Bronchial epithelial cell (primary cell): Measurements from ENCODE around the gene YBX1. TPM values are rescaled to one million over a fixed set of nuclear protein-coding genes. Genes with fewer than 3 reads are reported as not detected.
A peak's percentile ranks its signal among the peaks of the same experiment; 100 is the strongest.

Experiments used
- DNase-seq: peaks from one replicate; pipeline ENCODE4 v3.0.0-alpha.2; 2010; ENCODE audit warnings: low read depth
- FAIRE-seq: peaks from 2 replicates; lab custom pipeline; 2011; peaks lifted over from hg19 to GRCh38; lab: Jason Lieb, UNC
- H3K27me3 ChIP-seq: 2 replicates; pipeline ENCODE4 v1.5.1; 2011; ENCODE audit warnings: low read length; ENCODE audit not compliant: control insufficient read depth, insufficient read depth
- H3K36me3 ChIP-seq: 2 replicates; pipeline ENCODE4 v1.5.1; 2011; ENCODE audit warnings: low read length; ENCODE audit not compliant: control insufficient read depth, insufficient read depth
- H3K4me3 ChIP-seq: 2 replicates; pipeline ENCODE4 v1.5.1; 2011; ENCODE audit warnings: mild to moderate bottlenecking, low read depth, low read length, control low read depth
- total RNA-seq: library from RNA; depleted of rRNA; stranded (reverse); fragments of >200 nt; gene quantifications from 2 replicates; pipeline ENCODE4 v1.2.1, GENCODE V29; 2014
- TF ChIP-seq, protein P1 (sequence below): IDR thresholded peaks from 2 replicates; pipeline ENCODE4 v1.5.1; 2011; ENCODE audit warnings: mild to moderate bottlenecking, moderate library complexity, low read length, control low read depth, inconsistent platforms; ENCODE audit not compliant: insufficient read depth, severe bottlenecking

YBX1 gene
- total RNA-seq, result 1,123 and 1,188 TPM in 2 replicates

DNA sequence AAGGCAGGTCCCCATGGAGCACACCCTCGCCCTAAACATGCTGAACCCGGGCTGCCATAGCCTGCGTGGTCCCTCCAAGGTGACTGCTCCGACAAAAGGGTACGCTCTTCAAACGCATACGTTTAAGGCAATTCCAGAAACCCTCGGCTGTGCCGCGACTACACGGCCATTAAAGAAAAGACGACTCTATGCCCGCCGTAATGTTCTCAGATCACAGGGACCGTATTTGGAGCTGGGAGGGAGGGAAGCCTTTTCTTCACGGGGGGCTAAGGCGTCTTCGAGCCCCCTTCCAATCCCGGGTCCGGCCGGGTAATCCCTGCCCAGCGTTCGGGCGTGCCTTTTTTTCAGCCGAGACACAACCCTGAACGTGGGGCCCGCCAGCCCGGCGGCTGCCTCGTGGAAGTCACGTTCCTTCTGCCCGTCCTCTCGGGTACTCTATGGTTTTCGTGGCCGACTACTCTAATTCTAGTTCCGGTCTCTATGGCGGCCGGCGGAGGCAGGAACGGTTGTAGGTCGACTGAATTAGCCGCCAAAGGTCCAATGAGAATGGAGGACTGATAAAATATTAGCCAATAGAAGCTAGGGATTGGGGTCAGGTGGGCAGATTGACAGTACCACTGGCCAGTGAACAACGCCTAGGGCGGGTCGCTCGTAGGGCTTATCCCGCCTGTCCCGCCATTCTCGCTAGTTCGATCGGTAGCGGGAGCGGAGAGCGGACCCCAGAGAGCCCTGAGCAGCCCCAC lies at the start of gene YBX1:
TSS of gene YBX1 (plus strand) at position 678 of the 743 bp plus-strand sequence. CDS start 148 bp downstream, outside the sequence.
- Histone ChIP-seq H3K4me3 (peak within 1 kb of the TSS; percentile 69), H3K27me3 (no peaks in the 10 kb centered on the region), H3K36me3 (peaks cover 2% of the 10 kb centered on the region)
- TF ChIP-seq, protein P1, sequence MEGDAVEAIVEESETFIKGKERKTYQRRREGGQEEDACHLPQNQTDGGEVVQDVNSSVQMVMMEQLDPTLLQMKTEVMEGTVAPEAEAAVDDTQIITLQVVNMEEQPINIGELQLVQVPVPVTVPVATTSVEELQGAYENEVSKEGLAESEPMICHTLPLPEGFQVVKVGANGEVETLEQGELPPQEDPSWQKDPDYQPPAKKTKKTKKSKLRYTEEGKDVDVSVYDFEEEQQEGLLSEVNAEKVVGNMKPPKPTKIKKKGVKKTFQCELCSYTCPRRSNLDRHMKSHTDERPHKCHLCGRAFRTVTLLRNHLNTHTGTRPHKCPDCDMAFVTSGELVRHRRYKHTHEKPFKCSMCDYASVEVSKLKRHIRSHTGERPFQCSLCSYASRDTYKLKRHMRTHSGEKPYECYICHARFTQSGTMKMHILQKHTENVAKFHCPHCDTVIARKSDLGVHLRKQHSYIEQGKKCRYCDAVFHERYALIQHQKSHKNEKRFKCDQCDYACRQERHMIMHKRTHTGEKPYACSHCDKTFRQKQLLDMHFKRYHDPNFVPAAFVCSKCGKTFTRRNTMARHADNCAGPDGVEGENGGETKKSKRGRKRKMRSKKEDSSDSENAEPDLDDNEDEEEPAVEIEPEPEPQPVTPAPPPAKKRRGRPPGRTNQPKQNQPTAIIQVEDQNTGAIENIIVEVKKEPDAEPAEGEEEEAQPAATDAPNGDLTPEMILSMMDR, result no peak
- FAIRE-seq, result no peak
- peak; percentile 95 for DNase-seq

DNA sequence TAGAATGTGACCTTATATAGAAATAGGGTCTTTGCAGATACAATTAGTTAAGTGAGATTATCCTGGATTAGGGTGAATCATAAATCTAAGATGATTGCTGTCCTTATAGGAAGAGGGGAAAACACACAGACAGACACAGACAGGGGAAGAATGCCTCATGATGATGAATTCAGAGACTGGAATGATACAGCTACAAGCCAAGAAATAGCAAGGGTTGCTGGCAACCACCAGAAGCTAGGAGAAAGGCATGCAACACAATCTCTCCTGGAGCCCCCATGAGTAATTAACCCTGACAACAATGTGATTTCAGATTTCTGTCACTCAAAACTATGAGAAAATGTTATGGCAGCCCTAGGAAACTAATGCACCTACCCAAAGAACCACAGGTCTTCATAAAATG lies 43.1 kb upstream of the YBX1 start:
- H3K4me3 ChIP-seq, result no peak overlapping the region
- no peaks in the 10 kb centered on the region for H3K27me3 ChIP-seq
- no peaks in the 10 kb centered on the region for H3K36me3 ChIP-seq
- TF ChIP-seq, protein P1, result no peak
- FAIRE-seq, result no peak
- no peak for DNase-seq

DNA sequence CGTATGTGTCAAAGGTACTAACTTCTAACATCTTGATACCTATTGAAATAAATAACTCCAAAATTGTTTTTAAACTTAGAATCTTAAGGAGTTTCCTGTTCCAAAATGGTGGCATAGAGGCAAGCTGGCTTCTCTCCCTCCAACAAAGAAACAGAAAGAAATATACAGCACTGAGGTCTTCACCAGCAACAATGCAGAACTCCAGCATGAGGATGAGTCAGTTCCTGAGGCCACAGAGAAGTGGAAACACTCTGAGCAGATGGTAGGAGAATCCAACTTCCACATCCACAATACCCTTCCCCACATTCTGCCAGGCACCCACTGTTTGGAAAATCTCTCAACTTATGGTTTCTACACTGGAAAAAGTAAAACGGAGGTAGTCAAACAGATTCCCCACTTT lies 36.2 kb upstream of the YBX1 start:
- TF ChIP-seq, protein P1, result no peak
- Histone ChIP-seq H3K27me3 (no peaks in the 10 kb centered on the region), H3K36me3 (no peaks in the 10 kb centered on the region), H3K4me3 (no peak overlapping the region)
- DNase-seq (no peak), FAIRE-seq (no peak)

DNA sequence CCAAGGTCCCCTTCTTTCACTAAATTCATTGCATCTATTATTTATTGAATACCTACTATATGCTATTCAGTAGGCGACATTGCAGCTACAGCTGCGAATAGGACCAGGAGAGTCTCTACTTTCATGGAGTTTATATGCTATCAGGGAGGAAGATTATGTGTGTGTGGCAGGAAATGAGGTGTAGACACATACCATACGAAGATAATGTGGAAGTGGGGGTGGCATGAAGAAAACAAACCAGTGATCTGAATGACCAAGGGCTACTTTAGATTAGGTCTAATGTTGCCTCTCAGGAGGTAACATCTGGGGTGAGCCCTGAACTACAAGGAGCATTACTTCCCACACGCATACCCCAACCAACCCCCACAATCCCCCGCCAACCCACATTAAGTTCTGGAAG lies 25.0 kb upstream of the YBX1 start:
- peak; percentile 21 for DNase-seq

DNA sequence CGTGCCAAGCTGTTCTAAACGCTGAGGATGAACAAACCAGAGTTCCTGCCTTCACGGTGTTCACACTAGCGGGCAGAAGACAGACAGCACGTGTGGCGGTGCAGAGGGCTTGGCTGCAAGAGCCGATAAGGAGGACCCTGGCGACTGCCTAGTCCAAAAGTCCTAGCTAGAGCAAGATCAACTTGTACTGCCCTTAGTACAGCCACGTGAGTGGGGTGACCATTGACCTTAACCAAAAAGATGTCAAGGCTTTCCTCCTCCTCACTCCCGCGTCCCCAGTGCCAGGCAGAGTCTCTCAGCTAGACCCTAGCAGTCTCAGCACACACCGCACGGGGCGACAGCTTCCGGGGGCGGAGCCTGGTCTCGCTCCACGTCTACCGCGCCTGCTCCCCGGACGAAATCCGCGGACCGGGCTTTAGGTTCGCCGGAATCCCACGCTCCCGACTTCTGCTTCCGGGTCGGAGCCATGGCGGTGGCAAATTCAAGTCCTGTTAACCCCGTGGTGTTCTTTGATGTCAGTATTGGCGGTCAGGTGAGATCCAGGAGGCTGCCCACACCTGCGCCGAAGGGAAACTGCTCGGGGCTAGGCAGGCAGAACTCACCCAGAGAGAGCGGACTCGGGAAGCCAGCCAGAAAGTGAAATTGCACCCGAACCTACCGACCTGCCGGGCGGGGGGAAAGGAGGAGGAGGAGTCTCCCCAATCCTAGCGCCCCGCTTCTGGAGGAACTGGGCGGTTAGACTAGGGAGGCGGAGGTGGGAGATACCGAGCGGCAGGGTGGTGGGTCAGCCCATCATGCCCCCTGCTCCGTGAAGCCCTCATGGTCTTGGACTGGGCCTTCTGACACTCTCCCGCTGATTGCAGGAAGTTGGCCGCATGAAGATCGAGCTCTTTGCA lies 24.0 kb upstream of the YBX1 start, which contains the start of gene PPIH:
TSS of gene PPIH (plus strand) at position 443 of the 896 bp plus-strand sequence. CDS start at position 467, 24 bp downstream.
- DNase-seq (peak; percentile 86), FAIRE-seq (no peak)
- Histone ChIP-seq H3K4me3 (peak within 1 kb of the TSS; percentile 81), H3K27me3 (no peaks in the 10 kb centered on the region), H3K36me3 (peaks cover 4% of the 10 kb centered on the region)
- TF ChIP-seq, protein P1, result peak; percentile 20

More for the DNA sequence above, 25.0 kb upstream of the YBX1 start:
- FAIRE-seq, result no peak
- H3K36me3 ChIP-seq, result peaks cover 4% of the 10 kb centered on the region
- H3K4me3 ChIP-seq, result no peak overlapping the region
- H3K27me3 ChIP-seq, result no peaks in the 10 kb centered on the region
- TF ChIP-seq, protein P1, result no peak
